Transverse colon (tissue), 4 donors: ENCODE data around the gene GRAMD1B. TPM values are rescaled to one million over a fixed set of nuclear protein-coding genes. Genes with fewer than 3 reads are reported as not detected.

ENCODE experiments used
- DNase-seq: peaks from one replicate; pipeline ENCODE4 v3.0.0-alpha.2; 2019
- H3K27ac ChIP-seq, 4 donors: fragments of 200-600 bp; sonication (generic); 2 replicates each; pipeline ENCODE4 v1.5.1; 2016 to 2018; ENCODE audit warnings: inconsistent platforms in 4 of 4
- H3K27me3 ChIP-seq: fragments of 200-600 bp; sonication (generic); 2 replicates; pipeline ENCODE4 v1.5.1; 2017; ENCODE audit warnings: inconsistent platforms
- H3K36me3 ChIP-seq, 4 donors: fragments of 200-600 bp; sonication (generic); 2 replicates each; pipeline ENCODE4 v1.5.1; 2017 to 2019; ENCODE audit warnings: inconsistent platforms in 4 of 4
- H3K4me1 ChIP-seq, 4 donors: fragments of 200-600 bp; sonication (generic); 2 replicates each; pipeline ENCODE4 v1.5.1; 2017 to 2020; ENCODE audit warnings: inconsistent platforms in 4 of 4
- H3K4me3 ChIP-seq, 4 donors: fragments of 200-600 bp; sonication (generic); 1 replicate in 1 of 4; 2 replicates in 3 of 4; pipeline versions ENCODE4 v1.5.1 to v1.6.1; 2017 to 2019; ENCODE audit warnings: inconsistent platforms in 4 of 4
- H3K9me3 ChIP-seq, 2 donors: fragments of 200-600 bp; sonication (generic); 2 replicates each; pipeline ENCODE4 v1.5.1; 2017 to 2019; ENCODE audit warnings: inconsistent platforms in 2 of 2
- CTCF ChIP-seq, 5 experiments: fragments of 200-600 bp in 3 of 5; fragments of 450-650 bp in 2 of 5; sonication (generic) in 3 of 5; IDR thresholded peaks; 1 replicate in 2 of 5; 2 replicates in 3 of 5; pipeline ENCODE4 v1.5.1; 2016 to 2017; ENCODE audit warnings: antibody characterized with exemption in 5 of 5, inconsistent platforms in 3 of 5, mild to moderate bottlenecking in 2 of 5, moderate library complexity in 1 of 5
- EP300 ChIP-seq: sonication (generic); formaldehyde crosslinking; IDR thresholded peaks from one replicate; pipeline ENCODE4 v1.6.1; 2017; ENCODE audit warnings: antibody characterized with exemption, low read depth
- POLR2A ChIP-seq: fragments of 450-650 bp; IDR thresholded peaks from one replicate; pipeline ENCODE4 v1.6.1; 2016; ENCODE audit warnings: antibody characterized with exemption, mild to moderate bottlenecking, moderate library complexity
- POLR2AphosphoS5 ChIP-seq, 3 donors: sonication (generic); formaldehyde crosslinking; IDR thresholded peaks; one replicate each; pipeline ENCODE4 v1.6.1; 2016; ENCODE audit warnings: antibody characterized with exemption in 3 of 3
- WGBS, 2 donors: methylation state at CpG; one replicate each; pipeline ENCODE4 v1.1.5; 2018; ENCODE audit warnings: low coverage in 1 of 2; 5-methylcytosine and 5-hydroxymethylcytosine counted together
- in situ Hi-C, 4 donors: fragments of 200-750 bp; cut with MboI; loops; one replicate each; pipeline versions ENCODE4 v1.15.0 to v1.15.1; 2017; ENCODE audit warnings: low sequenced_read_pairs in 3 of 4, low pct_ligation_motif_present in 1 of 4, low pct_unique_long_range_greater_than_20kb in 1 of 4
- intact Hi-C: fragments of 100-400 bp; cut with DNase I; formaldehyde crosslinking; loops from one replicate; pipeline ENCODE4 v1.15.1; 2023; ENCODE audit warnings: low total_unique reads
- total RNA-seq, 4 donors: library from RNA; depleted of rRNA; stranded (reverse); fragments of >200 nt; gene quantifications; one replicate each; pipeline ENCODE4 v1.1.0, GENCODE V29; 2016

The GRAMD1B gene
- total RNA-seq, 4 donors from 2014 or later: 4.3 to 58.4 (median 9.9) TPM

- intact Hi-C loops (no loop called here), in situ Hi-C loops (loop anchor here (10.0 to 25.0 kb wide), 3 partner anchors 175 to 375 kb away; no protein-coding TSS in a partner anchor)
- peaks cover 0 to 8% (median 2%) of the 10 kb centered on the region in 4 donors for H3K4me1 ChIP-seq
- TF ChIP-seq POLR2AphosphoS5 (IDR thresholded peaks at IDR 0.05): no peak
- no peak for TF ChIP-seq POLR2A
- no peak overlapping the region for H3K27ac ChIP-seq
- 70 to 83% methylated on average over 7 to 8 of the region's 8 CpGs for WGBS, 2 donors
- no peak overlapping the region for H3K4me3 ChIP-seq
- DNase-seq: no peak
- no peaks in the 10 kb centered on the region for H3K9me3 ChIP-seq
- no peaks in the 10 kb centered on the region for H3K27me3 ChIP-seq
- no peaks in the 10 kb centered on the region for H3K36me3 ChIP-seq
These were observed 57.2 kb downstream of the GRAMD1B start for GRCh38 chr11:123487157-123487744.

- 95 to 96% methylated on average over 2 of the region's 2 CpGs for WGBS, 2 donors
- no peak for TF ChIP-seq POLR2AphosphoS5 (IDR thresholded peaks at IDR 0.05)
- no peak for TF ChIP-seq EP300
- TF ChIP-seq POLR2A: no peak
- TF ChIP-seq CTCF (IDR thresholded peaks at IDR 0.05): no peak
- Histone ChIP-seq H3K9me3 (no peaks in the 10 kb centered on the region), H3K4me3 (no peak overlapping the region), H3K27me3 (no peaks in the 10 kb centered on the region), H3K36me3 (no peaks in the 10 kb centered on the region), H3K4me1 (peaks cover 0 to 8% (median 2%) of the 10 kb centered on the region in 4 donors), H3K27ac (no peak overlapping the region)
- intact Hi-C loops (no loop called here), in situ Hi-C loops (loop anchor here in 2 of 4 donors (25.0 kb wide), 2 partner anchors 178 to 378 kb away; no protein-coding TSS in a partner anchor)
- DNase-seq: no peak
These were observed 60.5 kb downstream of the GRAMD1B start for GRCh38 chr11:123490527-123490926.

GRCh38 chr11:123491241-123491640 lies 61.2 kb downstream of the GRAMD1B start:
- H3K4me1 ChIP-seq: peaks cover 0 to 6% (median 0%) of the 10 kb centered on the region in 4 donors
- in situ Hi-C loops: loop anchor here in 2 of 4 donors (25.0 kb wide), 2 partner anchors 179 to 379 kb away; no protein-coding TSS in a partner anchor
- DNase-seq: no peak
- WGBS, 2 donors: 86% methylated on average over 3 of the region's 3 CpGs; no CpG with 5 or more reads in 1 of the 2 donors
- H3K27ac ChIP-seq: no peak overlapping the region
- H3K9me3 ChIP-seq: no peaks in the 10 kb centered on the region
- TF ChIP-seq CTCF (IDR thresholded peaks at IDR 0.05) (no peak), POLR2AphosphoS5 (IDR thresholded peaks at IDR 0.05) (no peak), POLR2A (no peak), EP300 (no peak)
- H3K4me3 ChIP-seq: no peak overlapping the region
- H3K36me3 ChIP-seq: no peaks in the 10 kb centered on the region
- no peaks in the 10 kb centered on the region for H3K27me3 ChIP-seq
- intact Hi-C loops: no loop called here

GRCh38 chr11:123493349-123494063 lies 63.4 kb downstream of the GRAMD1B start:
- TF ChIP-seq POLR2AphosphoS5 (IDR thresholded peaks at IDR 0.05) (no peak), EP300 (no peak), CTCF (IDR thresholded peaks at IDR 0.05) (no peak), POLR2A (no peak)
- intact Hi-C loops: no loop called here
- no peak overlapping the region for H3K27ac ChIP-seq
- no peaks in the 10 kb centered on the region for H3K9me3 ChIP-seq
- no peaks in the 10 kb centered on the region for H3K27me3 ChIP-seq
- H3K4me1 ChIP-seq: no peaks in the 10 kb centered on the region
- 50 to 84% methylated on average over 2 to 5 of the region's 5 CpGs for WGBS, 2 donors
- no peaks in the 10 kb centered on the region for H3K36me3 ChIP-seq
- no peak overlapping the region for H3K4me3 ChIP-seq
- DNase-seq: no peak
- in situ Hi-C loops: loop anchor here in 2 of 4 donors (25.0 kb wide), 2 partner anchors 181 to 381 kb away; no protein-coding TSS in a partner anchor
